Fibroblast of pulmonary artery (primary cell): ENCODE data around the gene AKT2.

Source experiments
- DNase-seq: peaks from one replicate; pipeline ENCODE4 v3.0.0-alpha.2; 2010; ENCODE audit warnings: low read depth
- H3K4me3 ChIP-seq: replicated peaks from 2 replicates; pipeline ENCODE4 v1.5.1; 2011; ENCODE audit warnings: low read depth, mild to moderate bottlenecking, control low read depth, low read length, moderate library complexity
- TF ChIP-seq, protein P1 (sequence below): IDR thresholded peaks from 2 replicates; pipeline ENCODE4 v1.5.1; 2011; ENCODE audit warnings: mild to moderate bottlenecking, control low read depth, low read length, inconsistent platforms; ENCODE audit errors: missing control alignments

AKT2 gene

DNA sequence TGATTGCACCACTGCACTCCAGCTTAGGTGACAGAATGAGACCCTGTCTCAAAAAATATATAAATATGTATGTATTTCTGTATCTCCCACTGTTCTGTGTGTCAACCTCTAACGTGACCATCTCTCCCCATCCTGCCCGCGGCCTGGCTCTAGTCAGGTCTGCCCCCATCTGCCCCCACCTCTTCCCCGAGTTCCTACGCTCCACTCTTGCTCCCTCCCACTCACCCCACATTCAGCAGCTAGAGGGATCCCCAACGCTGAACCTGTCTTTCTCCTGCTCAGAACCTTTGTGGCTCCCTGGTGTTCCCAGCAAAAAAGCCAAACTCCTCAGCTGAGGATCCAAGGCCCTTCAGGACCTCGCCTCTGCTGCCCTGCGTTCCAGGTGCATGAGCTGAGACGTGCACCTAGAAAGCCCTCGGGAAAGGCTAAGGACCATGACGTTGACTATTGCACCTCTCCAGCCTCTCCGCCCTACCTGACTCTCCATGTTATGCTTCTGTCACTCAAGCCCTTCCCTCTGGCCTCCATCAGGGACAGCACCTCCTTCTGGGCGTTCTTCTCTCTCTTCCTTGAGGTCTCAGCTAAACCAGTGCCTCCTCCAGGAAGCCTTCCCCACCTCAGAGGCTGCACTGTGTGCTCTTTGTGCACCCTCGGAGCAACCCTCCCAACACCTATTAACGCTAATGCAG lies 18.1 kb downstream of the AKT2 start:
- DNase-seq: no peak
- no peak overlapping the region for H3K4me3 ChIP-seq
- TF ChIP-seq, protein P1, sequence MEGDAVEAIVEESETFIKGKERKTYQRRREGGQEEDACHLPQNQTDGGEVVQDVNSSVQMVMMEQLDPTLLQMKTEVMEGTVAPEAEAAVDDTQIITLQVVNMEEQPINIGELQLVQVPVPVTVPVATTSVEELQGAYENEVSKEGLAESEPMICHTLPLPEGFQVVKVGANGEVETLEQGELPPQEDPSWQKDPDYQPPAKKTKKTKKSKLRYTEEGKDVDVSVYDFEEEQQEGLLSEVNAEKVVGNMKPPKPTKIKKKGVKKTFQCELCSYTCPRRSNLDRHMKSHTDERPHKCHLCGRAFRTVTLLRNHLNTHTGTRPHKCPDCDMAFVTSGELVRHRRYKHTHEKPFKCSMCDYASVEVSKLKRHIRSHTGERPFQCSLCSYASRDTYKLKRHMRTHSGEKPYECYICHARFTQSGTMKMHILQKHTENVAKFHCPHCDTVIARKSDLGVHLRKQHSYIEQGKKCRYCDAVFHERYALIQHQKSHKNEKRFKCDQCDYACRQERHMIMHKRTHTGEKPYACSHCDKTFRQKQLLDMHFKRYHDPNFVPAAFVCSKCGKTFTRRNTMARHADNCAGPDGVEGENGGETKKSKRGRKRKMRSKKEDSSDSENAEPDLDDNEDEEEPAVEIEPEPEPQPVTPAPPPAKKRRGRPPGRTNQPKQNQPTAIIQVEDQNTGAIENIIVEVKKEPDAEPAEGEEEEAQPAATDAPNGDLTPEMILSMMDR: no peak

DNA sequence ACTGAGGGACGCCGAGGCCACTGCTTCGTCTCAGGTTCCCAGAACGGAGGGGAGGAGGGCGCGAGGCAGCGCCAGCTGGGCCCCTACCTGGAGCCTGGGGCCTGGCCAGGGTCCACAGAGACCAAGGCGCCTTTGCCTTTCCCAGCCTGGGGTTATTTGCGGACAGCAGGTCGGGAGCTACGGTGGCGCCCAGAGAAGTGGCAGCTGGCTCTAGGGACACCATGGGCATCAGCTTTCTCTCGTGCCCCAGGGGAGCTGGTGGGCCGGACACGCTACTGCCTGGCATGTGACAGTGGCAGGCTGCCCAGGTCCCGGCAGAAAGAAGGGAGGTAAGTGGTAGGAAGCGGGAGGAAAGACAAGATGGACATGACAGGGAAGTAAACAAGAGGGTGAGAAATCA lies 19.0 kb downstream of the AKT2 start:
- no peak overlapping the region for H3K4me3 ChIP-seq
- DNase-seq: no peak
- TF ChIP-seq, protein P1: no peak

DNA sequence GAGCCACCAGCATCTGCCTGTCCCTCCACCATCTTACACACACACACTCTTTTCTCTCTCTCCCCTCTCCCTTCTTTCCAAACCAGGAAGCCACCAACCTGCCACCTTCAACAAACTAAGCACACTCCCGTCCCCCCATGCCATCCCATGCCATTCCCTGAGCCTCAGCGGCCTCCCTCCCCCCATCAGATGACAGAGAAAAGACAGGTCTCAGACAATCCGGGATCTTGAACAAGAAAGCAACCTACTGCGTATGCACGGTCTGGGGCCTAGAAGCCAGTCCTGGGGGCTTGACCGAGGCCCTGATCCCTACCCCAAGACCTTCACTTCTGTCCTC lies 19.4 kb downstream of the AKT2 start:
- H3K4me3 ChIP-seq: no peak overlapping the region
- TF ChIP-seq, protein P1: no peak
- no peak for DNase-seq

DNA sequence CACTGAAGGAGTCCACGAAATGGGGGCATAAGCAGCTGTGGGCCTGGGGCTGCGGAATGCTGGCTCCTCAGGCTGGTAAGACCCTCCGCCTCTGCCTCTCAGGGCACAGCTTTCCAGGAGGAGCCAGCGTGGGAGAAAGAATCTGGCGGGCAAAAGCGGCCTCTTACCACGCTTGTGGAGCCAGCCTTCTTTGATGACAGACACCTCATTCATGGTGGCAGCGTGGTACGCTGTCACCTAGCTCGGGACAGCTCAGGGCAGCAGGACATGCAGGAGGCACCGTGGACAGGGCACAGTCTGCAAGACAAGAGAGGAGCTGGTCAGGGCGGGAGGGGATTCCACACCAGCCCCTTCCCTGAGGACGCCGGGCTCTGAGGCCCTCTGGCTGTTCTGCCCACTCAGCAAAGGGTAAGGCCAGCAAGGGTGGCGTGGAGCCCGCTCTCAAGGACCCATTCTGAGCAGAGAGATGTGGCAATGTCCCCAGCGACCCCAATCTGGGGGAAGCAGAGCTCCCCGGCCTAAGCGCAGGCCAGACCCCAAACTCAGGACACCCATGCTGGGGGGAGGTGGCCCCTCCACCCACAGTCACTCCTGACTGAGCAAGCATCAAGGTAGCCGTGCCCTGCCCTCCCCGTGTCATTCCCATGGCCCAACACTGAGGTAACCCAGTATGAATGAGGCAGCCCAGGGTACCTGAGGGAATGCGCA lies 19.9 kb downstream of the AKT2 start:
- TF ChIP-seq, protein P1: no peak
- no peak overlapping the region for H3K4me3 ChIP-seq
- DNase-seq: no peak

DNA sequence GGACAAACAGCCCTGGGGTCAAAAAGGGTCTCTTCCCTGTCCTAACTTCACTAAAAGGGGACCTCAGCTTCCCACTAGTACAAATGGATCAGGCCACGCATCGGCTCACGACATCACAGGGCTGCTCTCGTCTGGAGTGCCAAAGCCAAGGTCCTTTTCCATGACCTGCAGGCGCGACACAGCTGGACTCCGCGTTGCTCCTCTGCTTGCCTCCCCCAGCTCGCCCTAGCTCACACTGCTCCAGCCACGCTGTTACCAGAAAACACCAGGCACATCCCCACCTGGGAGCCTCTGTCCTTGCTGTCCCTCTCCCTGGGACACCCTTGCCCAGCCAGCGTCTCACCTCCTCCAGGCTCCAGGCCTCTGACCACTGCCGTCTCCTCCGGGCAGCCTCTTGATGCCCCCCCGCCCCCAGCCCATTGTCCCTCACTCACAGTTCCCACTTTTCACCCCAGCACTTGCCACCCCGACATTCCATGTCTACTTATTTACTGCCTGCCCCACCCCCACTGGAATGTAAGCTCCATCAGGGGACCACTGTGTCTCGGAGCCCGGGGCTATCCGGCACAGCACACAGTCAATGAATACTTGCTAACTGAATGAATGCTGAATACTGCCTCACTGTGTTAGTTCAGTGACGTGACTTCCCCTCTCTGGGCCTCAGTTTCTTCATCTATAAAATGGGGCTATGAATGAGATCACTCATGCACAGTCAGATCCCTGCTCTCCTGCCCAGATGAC lies 20.7 kb downstream of the AKT2 start:
- DNase-seq: no peak

DNA sequence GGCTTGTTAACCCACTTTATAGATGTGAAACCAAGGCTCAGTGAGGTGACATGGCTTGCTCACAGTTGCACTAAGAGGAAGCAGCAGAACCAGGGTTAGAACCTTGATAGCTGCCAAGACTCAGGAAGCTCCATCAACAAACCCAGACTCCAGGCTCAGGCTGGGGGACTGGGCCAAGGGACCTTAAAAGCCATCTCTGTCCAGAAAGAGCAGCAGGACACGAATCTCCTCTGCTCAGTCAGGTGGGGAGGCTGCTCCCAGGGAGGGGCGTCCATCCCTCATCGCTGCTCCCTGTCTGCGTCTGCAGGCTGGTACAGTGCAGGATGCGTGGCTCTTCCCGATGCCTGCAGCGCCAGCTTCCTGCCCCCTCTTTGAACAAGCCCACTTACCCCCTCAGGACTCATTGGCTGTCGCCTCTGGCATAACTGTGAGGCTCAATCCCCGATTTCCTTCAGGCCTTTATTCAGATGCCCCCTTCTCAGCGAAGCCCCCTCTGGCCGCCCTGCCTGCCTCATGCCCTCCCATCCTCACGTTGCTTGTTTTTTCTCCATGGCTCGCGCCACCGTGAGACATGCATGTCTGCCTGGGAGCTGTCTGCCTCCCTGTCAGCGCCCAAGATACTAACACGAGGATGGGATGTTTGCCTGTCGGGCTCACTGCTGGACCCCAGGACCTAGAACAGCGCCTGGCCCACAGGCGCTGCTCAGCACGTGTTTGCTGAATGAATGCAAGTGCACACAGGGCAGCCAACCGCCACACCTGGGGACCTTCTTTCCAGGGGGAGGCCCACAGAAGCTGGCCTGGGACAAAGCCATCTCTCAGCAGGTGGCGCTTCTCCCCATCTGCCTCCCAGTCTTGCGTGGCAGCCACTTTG lies 21.5 kb downstream of the AKT2 start:
- H3K4me3 ChIP-seq: no peak overlapping the region
- no peak for DNase-seq
- TF ChIP-seq, protein P1: no peak

More for the DNA sequence above, 20.7 kb downstream of the AKT2 start:
- H3K4me3 ChIP-seq: no peak overlapping the region
- TF ChIP-seq, protein P1: no peak
